Stimulated activated CD4-positive, alpha-beta T cell treated with anti-CD3 and anti-CD28 coated beads, Interleukin-15, amount 100 ng/mL, for 24 hours (primary cell): ENCODE data around the gene SYNGR1.
A peak's percentile ranks its signal among the peaks of the same experiment; 100 is the strongest.
"Not testable (repeated sequence)": the region's sequence is repeated elsewhere in the genome, so short reads cannot be mapped to it uniquely, and the experiment has no call there.

Experiments
- DNase-seq: peaks from one replicate; pipeline ENCODE4 v3.0.0-alpha.2; 2020

SYNGR1 gene

DNA sequence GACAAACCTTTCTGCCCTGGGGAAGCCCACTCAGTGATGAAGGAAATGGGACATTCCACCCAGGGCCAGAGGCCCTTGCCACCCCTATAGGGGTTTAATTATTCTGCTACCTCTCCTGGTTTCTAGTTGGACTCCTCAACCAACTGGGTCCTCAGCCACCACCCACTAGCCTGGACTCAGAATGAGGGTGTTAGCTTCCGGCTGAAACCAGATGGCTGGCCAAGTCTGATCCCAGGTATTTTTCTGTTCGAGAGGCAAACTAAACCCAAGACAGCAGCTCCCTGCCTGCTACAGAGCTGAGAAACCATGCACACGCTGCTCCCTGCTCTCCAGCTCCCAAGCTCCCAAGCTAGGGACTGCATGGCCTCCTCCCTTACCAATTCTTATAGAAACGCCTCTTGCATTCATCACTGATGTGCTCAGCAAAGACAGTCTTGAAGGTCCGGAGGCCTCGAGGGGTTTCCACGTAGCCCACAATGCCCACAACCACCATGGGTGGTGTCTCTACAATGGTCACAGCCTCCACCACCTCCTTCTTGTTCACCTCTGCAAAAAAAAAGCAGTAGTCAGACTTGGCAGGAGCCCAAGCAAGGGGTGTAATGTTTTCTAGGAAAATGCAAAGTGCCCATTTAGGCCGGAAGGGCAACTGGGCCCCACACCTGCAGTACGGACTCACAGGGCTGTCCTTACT, 32.6 kb upstream of the SYNGR1 start:
- DNase-seq: peak; percentile 44

DNA sequence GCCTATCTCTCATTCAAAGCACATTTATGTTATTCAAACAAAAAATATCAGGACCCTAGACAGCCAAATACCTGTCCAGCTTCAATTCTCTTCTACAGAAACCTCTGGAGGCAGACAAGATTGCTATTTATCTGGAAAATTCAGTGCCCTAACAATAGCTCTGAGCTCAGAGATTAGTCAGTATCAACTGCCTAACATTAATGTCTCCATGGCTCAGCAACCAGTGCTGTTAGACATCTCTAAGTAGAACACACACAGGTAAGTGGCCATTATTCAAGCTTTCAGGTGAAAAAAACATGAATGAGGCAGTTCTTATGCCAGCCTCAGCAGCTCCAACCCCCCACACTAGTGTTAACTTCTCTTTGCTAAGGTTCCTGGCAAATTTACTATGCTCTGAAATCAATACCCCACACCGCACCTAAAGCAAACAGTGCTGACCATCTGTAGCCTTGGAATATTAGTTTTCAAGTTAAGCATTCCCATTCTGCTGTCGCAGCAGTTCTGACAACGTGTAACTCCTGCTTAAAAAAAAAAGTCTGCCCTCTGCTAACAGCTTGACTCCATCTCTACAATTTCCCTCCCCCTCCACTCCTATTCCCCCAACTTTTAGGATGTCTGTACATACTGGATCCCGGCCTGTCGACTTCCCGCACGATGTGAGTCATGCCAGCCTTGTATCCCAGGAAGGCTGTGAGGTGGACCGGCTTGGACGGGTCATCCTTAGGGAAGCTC, 31.9 kb upstream of the SYNGR1 start:
- DNase-seq: no peak

DNA sequence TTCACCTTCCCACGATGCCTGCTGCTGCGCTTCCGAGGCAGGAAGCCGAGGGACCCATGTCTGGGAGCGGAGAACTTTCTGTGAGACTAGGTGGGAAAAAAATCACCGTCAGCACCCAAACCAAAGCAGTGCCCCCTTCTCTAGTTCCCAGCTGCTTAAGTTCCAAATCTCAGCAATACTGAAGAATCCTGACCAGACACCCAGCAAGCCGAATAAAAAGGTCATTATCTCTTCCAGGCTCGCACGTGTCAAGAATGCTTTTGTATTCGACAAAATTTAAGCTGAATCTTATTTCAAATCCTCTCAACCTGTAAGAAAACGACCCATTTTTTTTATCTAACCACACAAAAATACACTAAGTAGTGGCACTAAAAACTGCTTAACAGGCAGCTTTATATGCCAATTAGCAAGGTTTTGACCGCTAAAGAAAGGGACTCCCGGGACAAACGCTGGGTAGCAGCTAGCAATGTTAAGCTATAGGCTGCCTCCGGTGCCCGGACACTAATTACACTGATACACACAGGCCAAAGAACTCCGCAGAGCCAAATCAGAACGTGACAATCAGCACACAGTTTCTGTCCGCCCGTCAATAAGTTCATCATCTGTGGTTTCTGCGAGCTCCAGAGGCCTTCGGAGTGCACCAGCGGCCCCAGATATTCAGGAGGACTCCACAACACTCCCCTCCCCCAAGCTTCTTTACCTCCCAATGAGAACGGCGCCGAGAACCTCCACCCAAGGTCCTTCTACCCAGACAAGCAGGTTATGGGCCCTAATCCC, 31.1 kb upstream of the SYNGR1 start:
- DNase-seq: no peak

DNA sequence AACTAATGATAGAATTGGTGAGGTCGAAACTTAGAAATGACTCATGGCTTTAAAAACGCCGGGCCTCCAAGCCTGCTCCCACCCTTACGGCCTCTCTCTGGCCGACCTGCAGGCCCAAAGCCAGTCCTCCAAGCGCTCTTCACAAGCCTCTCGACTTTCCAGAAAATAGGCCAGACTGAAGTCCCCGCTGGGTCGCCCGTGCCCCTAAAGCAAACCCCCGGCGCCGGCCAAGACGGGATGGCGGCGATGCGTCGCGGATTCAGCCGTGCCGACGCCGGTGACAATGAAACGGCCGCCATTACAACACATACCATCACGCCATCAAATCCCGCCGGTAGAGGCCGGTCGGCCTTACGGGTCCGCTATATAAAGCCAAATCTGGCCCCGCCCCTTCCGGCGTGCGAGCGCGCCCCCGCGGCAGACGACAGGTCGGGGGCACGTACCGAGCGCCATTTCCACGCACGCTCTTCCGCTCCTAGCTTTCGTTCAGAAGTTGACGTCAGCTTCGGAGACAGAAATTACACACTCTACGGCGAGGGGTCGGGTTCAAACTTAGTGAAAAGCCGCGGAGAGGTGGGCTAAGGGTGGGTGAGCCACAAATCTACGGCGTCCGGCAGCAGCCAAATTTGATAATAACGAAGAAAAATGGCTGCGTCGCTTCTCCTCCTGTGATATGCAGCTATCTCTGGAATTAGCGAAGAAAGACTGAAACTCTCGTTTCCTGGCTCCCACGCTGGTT, 30.3 kb upstream of the SYNGR1 start, which contains the start of gene RPL3:
RPL3 (minus strand) TSS at position 340 of the 739 bp plus-strand sequence; CDS start at position 314, 26 bp downstream.
- peak; percentile 95 for DNase-seq

DNA sequence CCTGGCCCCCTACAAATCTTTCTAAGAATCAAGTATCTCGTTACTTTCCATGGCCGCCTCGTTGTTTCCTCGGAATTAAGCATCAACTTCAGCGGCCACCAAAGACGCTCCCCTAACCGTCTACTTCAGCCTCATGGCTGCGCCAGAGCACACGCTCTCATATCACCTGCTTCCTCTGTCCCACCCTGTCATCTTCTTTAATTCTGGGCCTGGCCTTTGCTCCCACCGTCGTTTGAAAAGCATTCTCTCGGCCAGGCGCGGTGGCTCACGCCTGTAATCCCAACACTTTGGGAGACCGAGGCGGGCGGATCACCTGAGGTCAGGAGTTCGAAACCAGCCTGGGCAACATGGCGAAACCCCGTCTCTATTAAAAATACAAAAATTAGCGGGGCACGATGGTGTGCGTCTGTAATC, 29.2 kb upstream of the SYNGR1 start:
- DNase-seq: not testable (repeated sequence)

GRCh38 chr22:39325392-39325932, 24.3 kb upstream of the SYNGR1 start:
- no peak for DNase-seq

DNA sequence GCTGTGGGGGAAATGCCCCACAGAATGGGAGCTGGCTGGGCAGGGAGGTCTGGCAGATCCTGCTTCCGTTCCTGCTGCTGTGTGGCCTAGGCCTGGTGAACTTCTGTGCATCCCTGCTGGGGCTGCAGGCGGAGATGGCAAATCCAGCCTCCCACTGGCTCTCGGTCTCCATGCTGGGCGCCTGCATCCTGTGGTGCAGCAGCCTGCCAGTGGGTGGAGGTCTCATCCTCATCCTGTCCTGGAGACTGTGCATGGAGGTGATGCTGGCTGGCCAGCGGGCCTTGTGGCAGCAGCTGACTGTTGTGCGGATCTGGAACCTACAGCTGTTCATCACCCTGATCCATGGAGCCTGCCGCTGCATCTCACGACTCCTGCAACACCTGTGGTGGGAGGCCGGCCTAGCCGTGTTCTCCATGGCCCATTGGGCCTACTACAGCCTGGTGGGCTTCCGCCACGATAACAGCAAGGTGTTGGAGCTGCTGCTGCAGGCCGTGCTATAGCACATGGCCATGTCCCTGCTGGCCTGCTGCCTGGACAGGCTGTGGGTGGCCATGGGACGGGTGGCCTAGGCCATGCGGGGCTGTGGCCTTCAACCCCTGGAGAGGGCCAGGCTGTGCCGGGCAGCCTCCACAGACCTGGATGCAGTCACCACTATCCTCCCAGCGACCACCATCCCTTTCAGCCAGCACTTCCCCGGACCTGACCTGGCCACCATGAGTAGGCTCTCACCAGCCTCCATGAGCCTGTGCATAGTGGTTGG, 21.6 kb upstream of the SYNGR1 start:
- DNase-seq: no peak

GRCh38 chr22:39330553-39330952, 19.2 kb upstream of the SYNGR1 start:
- not testable (repeated sequence) for DNase-seq

DNA sequence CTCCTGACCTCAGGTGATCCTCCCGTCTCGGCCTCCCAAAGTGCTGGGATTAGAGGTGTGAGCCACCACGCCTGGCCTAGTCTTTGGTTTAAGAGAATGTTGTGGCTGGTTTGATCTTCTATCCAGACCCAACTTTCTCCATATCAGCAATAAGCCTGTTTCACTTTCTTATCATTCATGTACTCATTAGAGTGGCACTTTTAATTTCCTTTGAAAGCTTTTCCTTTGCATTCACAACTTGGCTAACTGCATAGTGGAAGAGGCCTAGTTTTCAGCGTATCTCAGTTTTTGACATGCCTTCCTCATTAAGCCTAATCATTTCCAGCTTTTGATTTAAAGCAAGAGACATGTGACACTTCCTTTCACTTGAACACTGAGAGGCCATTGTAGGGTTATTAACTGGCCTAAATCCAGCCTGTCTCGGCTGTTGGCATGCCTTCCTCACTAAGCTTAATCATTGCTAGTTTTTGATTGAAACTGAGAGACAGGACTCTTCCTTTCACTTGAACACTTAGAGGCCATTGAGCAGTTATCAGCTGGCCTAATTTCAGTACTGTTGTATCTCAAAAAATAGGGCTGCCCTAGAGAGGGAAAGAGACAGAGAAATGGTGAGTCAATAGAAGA, 17.2 kb upstream of the SYNGR1 start:
- DNase-seq: no peak

GRCh38 chr22:39336411-39336810, 13.4 kb upstream of the SYNGR1 start:
- DNase-seq: no peak

DNA sequence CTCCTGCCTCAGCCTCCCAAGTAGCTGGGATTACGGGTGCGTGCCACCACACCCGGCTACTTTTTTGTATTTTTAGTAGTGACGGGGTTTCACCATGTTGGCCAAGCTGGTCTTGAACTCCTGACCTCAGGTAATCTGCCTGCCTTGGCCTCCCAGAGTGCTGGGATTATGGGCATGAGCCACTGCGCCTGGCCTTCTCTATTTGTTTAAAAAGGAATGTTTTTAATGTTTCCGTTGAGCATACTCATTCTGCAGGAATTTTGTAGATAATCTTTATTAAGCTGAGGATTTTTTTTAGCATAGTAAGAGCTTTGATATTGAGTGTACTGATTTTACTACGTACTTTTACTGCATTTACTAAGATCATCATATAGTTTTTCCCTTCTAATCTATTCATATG, 10.0 kb upstream of the SYNGR1 start:
- not testable (repeated sequence) for DNase-seq

DNA sequence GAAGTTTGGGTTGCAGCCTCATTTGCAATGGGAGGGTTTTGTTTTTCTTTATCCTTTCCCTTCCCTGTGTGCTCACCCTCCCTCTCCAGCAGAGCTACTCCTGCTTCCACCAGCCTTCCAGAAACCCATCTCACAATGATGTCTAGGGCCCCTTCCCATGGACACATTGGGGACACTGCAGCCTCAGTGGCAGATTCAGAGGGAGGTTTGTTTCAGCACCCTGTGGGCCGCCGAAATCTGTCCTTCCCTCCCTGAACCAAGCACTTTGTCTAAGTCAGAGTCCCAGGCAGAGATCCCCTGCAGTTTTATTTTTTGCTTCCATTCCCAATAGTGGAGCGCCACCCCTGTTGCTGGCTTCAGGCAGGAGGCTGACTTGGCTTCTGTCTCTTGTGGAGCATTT, 8.6 kb upstream of the SYNGR1 start:
- no peak for DNase-seq

DNA sequence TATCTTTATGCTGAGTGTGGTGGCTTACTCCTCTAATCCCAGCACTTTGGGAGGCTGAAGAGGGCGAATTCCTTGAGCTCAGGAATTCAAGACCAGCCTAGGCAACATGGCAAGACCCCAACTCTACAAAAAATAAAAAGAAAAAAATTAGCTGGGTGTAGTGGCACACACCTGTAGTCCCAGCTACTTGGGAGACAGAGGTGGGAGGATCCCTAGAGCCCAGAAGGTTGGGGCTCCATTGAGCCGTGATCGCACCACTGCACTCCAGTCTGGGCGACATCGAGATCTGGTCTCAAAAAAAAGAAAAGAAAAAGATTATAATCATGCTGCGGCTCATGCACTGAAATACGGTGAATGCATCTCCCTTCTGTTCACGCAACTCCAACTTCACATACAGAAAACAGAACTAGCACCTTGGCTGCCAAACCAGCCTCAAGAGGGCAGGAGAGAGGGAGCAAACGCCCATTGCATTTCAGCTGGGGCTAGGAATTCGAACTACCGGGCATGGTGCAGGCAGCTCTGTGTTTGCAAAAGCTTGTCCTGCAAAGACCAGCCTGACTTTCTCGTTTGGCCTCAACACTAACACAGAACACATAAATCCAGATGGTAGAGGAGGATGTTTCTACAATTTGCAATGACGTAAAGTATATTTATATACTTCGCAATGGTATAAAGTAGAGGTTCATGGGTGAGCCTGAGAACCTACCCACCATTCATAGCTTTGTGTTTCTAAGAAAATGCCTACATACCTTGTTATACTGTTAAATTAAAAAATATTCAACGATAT, 6.3 kb upstream of the SYNGR1 start:
- peak; percentile 65 for DNase-seq

DNA sequence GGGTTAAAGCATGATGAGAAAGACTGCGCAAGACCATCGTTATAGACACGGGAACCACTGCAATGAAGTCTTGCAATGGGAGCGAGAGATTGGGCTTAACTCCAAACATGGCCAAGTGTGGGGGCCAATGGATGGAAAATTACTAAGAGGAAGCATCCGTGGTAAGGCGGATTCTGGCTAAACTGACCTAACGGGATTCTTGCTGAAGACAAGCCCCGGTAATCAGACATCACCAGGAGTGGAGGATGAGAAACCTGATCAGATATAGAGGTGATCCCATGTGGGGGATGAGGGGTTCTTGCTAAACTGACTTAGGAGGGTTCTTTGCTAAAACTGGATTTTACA, 5.8 kb upstream of the SYNGR1 start:
- no peak for DNase-seq

GRCh38 chr22:39345231-39345630, 4.6 kb upstream of the SYNGR1 start:
- no peak for DNase-seq

DNA sequence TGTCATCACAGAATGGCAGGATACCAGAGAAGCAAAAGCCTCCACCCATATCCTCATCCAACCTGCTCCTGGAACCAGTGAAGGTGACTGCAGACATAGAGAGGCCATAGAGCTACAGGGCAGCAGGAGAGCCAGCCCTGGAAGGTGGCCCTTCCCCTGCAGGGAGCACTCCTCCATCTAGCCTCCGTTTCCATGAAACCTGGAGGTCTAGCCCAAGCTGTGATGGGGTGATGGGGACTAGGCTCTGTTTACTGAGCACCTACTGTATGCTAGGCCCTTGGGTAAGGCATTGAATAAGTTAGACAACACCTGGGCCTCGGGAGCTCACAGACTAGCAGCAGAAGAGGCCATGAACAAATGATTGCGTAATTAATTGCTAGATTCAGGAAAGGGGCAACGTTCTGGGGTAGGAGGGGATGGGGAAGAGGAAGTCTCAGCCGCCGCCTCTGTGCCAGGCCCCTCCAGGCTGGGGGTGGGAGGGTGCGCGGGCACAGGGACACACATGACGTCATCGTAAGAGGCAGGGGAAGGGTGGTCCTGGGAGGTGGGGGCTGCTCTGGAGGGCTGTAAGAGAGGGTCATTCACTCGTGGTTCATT, 784 bp upstream of the SYNGR1 start:
- DNase-seq: no peak

DNA sequence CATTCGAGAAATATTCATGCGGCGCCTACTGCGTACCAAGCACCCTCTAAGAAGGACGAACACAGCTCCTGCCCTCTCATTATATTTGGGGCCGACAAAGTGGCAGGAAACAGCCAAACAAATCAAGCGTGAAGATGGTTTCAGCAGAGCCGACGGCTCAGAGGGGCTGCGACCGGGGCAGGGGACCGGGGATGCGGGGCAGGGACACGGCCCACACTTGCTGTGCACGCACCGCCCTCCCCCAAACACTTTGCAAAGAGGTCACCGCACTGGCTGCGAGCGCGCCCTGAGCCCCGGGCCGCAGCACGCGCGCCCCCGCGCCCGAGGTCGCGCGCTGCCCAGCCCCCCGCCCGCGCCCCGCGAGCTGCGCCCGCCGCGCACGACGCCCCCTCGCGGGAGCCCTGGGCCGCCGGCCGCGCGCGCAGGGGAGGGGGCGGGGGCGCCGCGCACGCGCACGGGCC, 255 bp upstream of the SYNGR1 start:
- peak; percentile 35 for DNase-seq

DNA sequence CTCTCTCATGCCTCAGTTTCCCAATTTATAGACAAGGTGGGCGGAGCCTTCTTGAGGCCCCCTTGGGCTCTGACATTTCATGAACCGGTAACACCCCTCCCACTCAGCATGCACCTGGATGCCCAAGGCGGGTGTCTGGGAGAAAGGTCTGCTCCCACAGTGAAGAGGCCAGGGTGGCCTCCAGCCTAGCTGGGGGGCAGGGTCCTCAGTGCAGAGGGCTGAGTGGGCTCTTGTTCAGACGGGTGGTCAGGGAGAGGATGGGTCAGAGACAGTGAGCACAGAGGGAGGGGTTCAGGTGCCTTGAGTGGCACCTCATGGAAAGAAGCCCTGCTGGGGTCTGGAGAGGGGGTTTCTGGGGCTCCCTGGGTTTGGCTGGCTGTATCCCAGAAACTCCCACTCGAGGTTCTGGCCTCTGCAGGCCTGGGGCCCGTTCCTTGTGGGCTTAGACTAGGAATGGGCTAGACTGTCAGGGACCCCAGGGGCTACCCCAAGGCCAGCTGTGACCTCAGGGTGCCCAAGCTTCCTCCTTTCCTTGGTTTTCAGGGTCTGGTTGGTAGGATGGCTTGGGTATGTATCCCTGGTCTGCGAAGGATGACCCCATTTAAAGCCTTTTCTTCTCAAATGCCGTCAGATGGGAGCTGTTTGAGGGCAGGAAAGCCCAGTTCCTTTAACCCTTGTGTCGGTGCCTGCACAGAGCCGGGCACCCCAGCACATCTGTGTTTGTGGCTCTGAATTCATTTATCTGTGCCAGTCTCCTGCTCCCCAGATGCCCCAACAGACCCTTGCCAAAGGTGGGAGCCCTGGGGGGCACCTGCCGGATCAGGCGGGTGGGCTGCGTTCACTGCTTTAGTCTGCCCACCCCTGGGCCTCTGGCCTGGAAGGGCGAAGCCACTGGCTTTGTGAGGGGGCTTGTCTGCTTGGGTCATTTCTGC, 1.2 kb downstream of the SYNGR1 start:
- no peak for DNase-seq

GRCh38 chr22:39351689-39352214, 2.0 kb downstream of the SYNGR1 start:
- DNase-seq: no peak
